Endothelial cell of umbilical vein (primary cell): Measurements from ENCODE around the gene MIA2.

ENCODE experiments used
- CTCF ChIP-seq, 2 donors: IDR thresholded peaks; 1 replicate in 1 of 2; 2 replicates in 1 of 2; pipeline ENCODE4 v1.5.1; 2011; ENCODE audit warnings: low read length in 2 of 2, mild to moderate bottlenecking in 2 of 2, moderate library complexity in 2 of 2, control low read depth in 1 of 2, inconsistent platforms in 1 of 2, low read depth in 1 of 2; ENCODE audit not compliant: insufficient read depth in 1 of 2; ENCODE audit errors: extremely low read depth in 1 of 2
- EZH2 ChIP-seq: IDR thresholded peaks from 2 replicates; pipeline ENCODE4 v1.6.1; 2012; ENCODE audit warnings: borderline replicate concordance, low read depth, mild to moderate bottlenecking, moderate library complexity, low read length, inconsistent platforms; ENCODE audit not compliant: severe bottlenecking
- FOS ChIP-seq: IDR thresholded peaks from 2 replicates; pipeline ENCODE4 v1.6.1; 2011; ENCODE audit warnings: mild to moderate bottlenecking, low read length, moderate library complexity, borderline replicate concordance; ENCODE audit not compliant: insufficient read depth
- MAX ChIP-seq: IDR thresholded peaks from 2 replicates; pipeline ENCODE4 v1.6.1; 2011; ENCODE audit not compliant: insufficient read depth, insufficient read length
- MYC ChIP-seq: IDR thresholded peaks from one replicate; pipeline ENCODE4 v1.6.1; 2011; ENCODE audit warnings: mild to moderate bottlenecking, low read depth, low read length
- POLR2A ChIP-seq: IDR thresholded peaks from 2 replicates; pipeline ENCODE4 v1.6.1; 2012; ENCODE audit warnings: low read depth, mild to moderate bottlenecking, control low read depth, low read length
- POLR2AphosphoS5 ChIP-seq: IDR thresholded peaks from 2 replicates; pipeline ENCODE4 v1.6.1; 2012; ENCODE audit warnings: low read depth, mild to moderate bottlenecking, control low read depth, low read length, moderate library complexity; ENCODE audit not compliant: insufficient read depth

- TF ChIP-seq CTCF (IDR thresholded peaks at IDR 0.05; ENCODE audit: extremely low read depth in 1 of 2, insufficient read depth in 1 of 2, low read depth in 1 of 2, low read length in 2 of 2) (no peak), MAX (no peak), FOS (no peak), POLR2AphosphoS5 (no peak), POLR2A (no peak), MYC (no peak), EZH2 (no peak)
Measured at GRCh38 chr14:39232554-39233415, 930 bp upstream of the MIA2 start.
